GM06990 (cell line): ENCODE measurements around the gene STPG1.

Source experiments
- DNase-seq: peaks from one replicate; pipeline ENCODE4 v3.0.0-alpha.2; 2011; ENCODE audit not compliant: insufficient read length; ENCODE audit errors: extremely low read depth
- H3K27me3 ChIP-seq: replicated peaks from 2 replicates; pipeline ENCODE4 v1.6.0; 2011; ENCODE audit warnings: low read length; ENCODE audit not compliant: control insufficient read depth, insufficient read depth
- H3K36me3 ChIP-seq: 2 replicates; pipeline ENCODE4 v1.5.1; 2011; ENCODE audit warnings: low read length; ENCODE audit not compliant: control insufficient read depth, insufficient read depth
- H3K4me3 ChIP-seq: replicated peaks from 2 replicates; pipeline ENCODE4 v1.5.1; 2011; ENCODE audit warnings: low read depth, mild to moderate bottlenecking, control low read depth, low read length
- CTCF ChIP-seq: IDR thresholded peaks from 2 replicates; pipeline ENCODE4 v1.5.1; 2011; ENCODE audit warnings: low read length, control low read depth, mild to moderate bottlenecking, inconsistent platforms; ENCODE audit not compliant: insufficient read depth, poor library complexity, severe bottlenecking

The STPG1 gene

DNA sequence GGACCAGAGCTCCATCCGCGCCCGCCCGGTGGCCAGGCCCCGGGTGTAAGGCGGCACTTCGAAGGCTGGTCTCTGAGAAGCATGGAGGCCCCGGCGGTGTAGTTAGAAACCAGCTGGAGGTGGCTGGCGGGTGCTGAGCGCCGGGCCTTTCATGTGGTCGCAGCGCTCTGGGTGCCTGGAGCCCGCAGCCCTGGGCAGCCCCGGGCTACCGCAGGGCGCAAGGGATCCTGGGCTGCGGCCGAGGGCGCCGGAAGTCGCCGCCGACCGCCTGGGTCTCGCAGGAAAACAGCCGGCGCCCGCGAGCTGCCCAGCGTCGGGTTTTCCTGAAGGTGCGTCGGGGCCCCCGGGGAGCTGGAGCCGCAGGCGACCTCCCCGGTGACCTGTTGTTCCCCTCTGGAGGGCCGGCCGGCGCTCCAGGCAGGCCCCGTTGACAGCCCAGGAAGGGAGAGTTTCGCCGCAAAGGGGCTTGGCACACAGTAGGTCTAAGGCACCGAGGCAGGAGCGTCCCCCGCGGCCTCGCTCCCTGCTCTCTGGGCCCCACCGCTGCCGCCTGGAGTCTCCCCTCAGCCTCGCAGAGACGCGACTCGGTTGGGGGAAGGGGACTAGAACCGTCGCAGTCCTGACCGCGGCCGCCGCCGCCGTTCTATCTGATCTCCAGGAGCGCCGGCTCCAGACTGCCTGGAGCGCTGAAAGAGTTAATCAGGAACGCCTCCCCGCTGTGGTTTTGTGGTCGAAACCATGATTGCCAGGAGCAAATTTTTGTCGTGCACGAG is 91.7 kb downstream of the STPG1 start:
- H3K4me3 ChIP-seq = peak overlapping the region; percentile 64
- no peaks in the 10 kb centered on the region for H3K36me3 ChIP-seq
- TF ChIP-seq CTCF = no peak
- H3K27me3 ChIP-seq = no peaks in the 10 kb centered on the region
- DNase-seq = peak; percentile 80

DNA sequence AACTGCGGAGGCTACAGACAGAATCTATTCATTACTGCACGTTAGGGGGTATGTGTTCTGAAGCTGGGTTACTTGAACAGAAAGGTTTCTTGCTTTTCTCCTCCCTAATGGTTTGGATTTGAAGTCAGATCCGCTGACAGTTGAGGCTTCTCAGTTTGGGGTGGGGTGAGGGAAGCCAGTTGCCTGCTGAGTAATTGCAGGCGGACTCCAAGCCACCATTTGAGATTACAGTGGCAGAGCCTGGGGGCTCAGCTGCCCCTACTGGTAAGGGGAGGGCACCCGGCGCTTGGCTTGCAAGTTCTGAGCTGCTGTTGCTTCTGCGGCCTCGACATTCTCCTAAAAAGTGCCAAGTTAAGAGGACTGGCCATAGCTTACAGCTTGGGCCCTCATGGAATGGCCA is 92.5 kb downstream of the STPG1 start:
- TF ChIP-seq CTCF = no peak
- peak overlapping the region; percentile 64 for H3K4me3 ChIP-seq
- no peak for DNase-seq
- H3K36me3 ChIP-seq = no peaks in the 10 kb centered on the region
- no peaks in the 10 kb centered on the region for H3K27me3 ChIP-seq

GRCh38 chr1:24319962-24320361 is 93.6 kb downstream of the STPG1 start:
- peak overlapping the region; percentile 55 for H3K4me3 ChIP-seq
- no peak for TF ChIP-seq CTCF
- DNase-seq = no peak
- no peaks in the 10 kb centered on the region for H3K27me3 ChIP-seq
- no peaks in the 10 kb centered on the region for H3K36me3 ChIP-seq

DNA sequence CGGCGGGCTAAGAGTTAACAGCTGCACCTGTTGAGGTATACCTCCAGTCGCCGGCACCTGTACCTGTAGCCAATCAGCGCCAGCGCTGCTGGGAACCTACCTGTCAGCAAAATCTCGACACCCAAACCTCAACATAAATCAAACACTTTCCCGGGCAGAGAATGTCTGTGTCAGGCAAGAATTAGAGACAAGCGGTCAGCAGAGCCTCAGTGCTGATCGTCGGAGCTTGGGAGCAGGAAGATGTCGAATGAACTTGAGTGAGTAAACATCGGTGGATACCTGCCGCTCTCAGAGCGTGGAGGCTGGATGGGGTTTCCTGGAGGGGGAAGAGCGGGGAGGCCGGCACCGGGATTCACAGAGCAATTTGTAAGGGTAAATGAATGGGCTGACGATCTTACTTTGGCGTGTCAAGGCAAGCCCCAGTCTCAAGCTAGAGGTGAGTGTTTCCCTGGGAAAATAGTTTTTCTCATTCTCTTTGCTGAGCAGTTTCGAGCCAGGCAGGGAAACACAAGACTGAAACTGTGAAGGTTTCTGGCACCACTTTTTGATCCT is 94.2 kb downstream of the STPG1 start, which contains the start of gene GRHL3:
TSS of gene GRHL3 (plus strand) at position 46 of the 552 bp plus-strand sequence. CDS start at position 241, 195 bp downstream.
- H3K4me3 ChIP-seq = peak within 1 kb of the TSS; percentile 55
- DNase-seq = peak; percentile 17
- no peaks in the 10 kb centered on the region for H3K36me3 ChIP-seq
- no peak for TF ChIP-seq CTCF
- no peaks in the 10 kb centered on the region for H3K27me3 ChIP-seq

DNA sequence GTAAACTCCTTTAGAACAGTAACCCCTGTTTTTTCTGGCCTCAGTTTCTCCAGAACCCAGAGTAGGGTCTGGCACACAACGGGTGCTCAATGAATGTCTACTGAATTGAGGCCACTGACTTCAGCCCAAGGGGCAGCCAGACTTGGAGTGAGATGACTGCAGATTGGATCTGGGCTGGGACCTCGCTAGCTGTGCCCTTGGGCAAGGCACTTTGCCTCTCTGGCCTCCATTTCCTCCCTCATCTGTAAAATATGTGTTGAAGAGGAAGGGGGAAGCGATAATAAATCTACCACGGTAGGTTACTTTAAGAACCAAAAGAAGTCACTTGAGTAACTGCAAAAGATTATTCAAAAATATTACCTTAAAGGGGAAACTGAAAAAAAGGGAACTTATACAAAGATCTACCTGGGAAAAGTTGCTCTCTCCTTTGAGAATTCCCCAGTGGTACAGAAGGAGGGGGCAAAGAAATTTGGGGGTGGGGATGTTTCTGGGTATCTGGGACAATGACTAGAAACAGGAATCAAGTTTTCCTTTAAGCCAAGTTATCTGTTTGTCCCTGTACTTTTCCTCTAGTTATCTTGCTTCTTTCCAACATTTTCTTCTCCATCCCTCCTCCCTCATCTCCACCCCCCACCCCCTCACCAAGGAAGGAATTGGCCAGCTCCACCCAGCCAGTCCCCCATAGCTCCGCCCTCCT is 94.8 kb downstream of the STPG1 start:
- DNase-seq = no peak
- H3K4me3 ChIP-seq = peak overlapping the region; percentile 55

More for the DNA sequence above, 94.8 kb downstream of the STPG1 start:
- H3K27me3 ChIP-seq = no peaks in the 10 kb centered on the region
- H3K36me3 ChIP-seq = no peaks in the 10 kb centered on the region
- TF ChIP-seq CTCF = no peak
